Stimulated activated CD8-positive, alpha-beta memory T cell treated with anti-CD3 and anti-CD28 coated beads, Interleukin-15, amount 100 ng/mL, for 1 hour (primary cell): ENCODE measurements around the gene HNRNPUL1.

ENCODE experiments used
- DNase-seq: peaks from one replicate; pipeline ENCODE4 v3.0.0-alpha.2; 2020; ENCODE audit warnings: low read depth

Gene HNRNPUL1

GRCh38 chr19:41234512-41235168 is 29.5 kb upstream of the HNRNPUL1 start:
- DNase-seq: no peak

GRCh38 chr19:41235480-41235879 is 28.7 kb upstream of the HNRNPUL1 start:
- DNase-seq: no peak

GRCh38 chr19:41238244-41238643 is 25.9 kb upstream of the HNRNPUL1 start:
- no peak for DNase-seq

- DNase-seq: no peak
These were observed 24.8 kb upstream of the HNRNPUL1 start for GRCh38 chr19:41239363-41239762.

GRCh38 chr19:41239961-41240574 is 24.1 kb upstream of the HNRNPUL1 start:
- DNase-seq: no peak

- DNase-seq: no peak
These were observed 22.3 kb upstream of the HNRNPUL1 start for GRCh38 chr19:41241859-41242258.

- DNase-seq: no peak
These were observed 20.1 kb upstream of the HNRNPUL1 start for GRCh38 chr19:41244117-41244516.

GRCh38 chr19:41245843-41246242 is 18.3 kb upstream of the HNRNPUL1 start:
- no peak for DNase-seq

GRCh38 chr19:41248895-41249294 is 15.3 kb upstream of the HNRNPUL1 start:
- DNase-seq: no peak

GRCh38 chr19:41249707-41250423 is 14.3 kb upstream of the HNRNPUL1 start:
- no peak for DNase-seq

- no peak for DNase-seq
These were observed 10.5 kb upstream of the HNRNPUL1 start for GRCh38 chr19:41253660-41254059.

GRCh38 chr19:41255171-41255570 is 9.0 kb upstream of the HNRNPUL1 start:
- no peak for DNase-seq

- DNase-seq: no peak
These were observed 2.5 kb upstream of the HNRNPUL1 start for GRCh38 chr19:41261474-41262190.

- peak; percentile 52 for DNase-seq
These were observed 926 bp upstream of the HNRNPUL1 start for GRCh38 chr19:41263042-41263849.

GRCh38 chr19:41264581-41265394 is 616 bp downstream of the HNRNPUL1 start:
- peak; percentile 13 for DNase-seq

- no peak for DNase-seq
These were observed 1.4 kb downstream of the HNRNPUL1 start for GRCh38 chr19:41265395-41266153.

GRCh38 chr19:41269055-41269454 is 4.9 kb downstream of the HNRNPUL1 start:
- no peak for DNase-seq

GRCh38 chr19:41269571-41269970 is 5.4 kb downstream of the HNRNPUL1 start:
- no peak for DNase-seq

GRCh38 chr19:41273076-41273475 is 8.9 kb downstream of the HNRNPUL1 start:
- no peak for DNase-seq

GRCh38 chr19:41274802-41275201 is 10.6 kb downstream of the HNRNPUL1 start:
- no peak for DNase-seq
